Right atrium auricular region (tissue), 2 donors: Measurements from ENCODE around the gene PRR5L. TPM values are rescaled to one million over a fixed set of nuclear protein-coding genes. Genes with fewer than 3 reads are reported as not detected.

Experiments
- DNase-seq: peaks from one replicate; pipeline ENCODE4 v3.0.0-alpha.2; 2019; ENCODE audit warnings: low spot score
- H3K27ac ChIP-seq, 2 donors: fragments of 200-600 bp; sonication (generic); 1 replicate in 1 of 2; 2 replicates in 1 of 2; pipeline ENCODE4 v1.5.1; 2016 to 2019
- H3K27me3 ChIP-seq, 2 donors: fragments of 200-600 bp; sonication (generic); one replicate each; pipeline versions ENCODE4 v1.5.1 to v1.6.0; 2017 to 2019
- H3K36me3 ChIP-seq: fragments of 200-600 bp; sonication (generic); one replicate; pipeline ENCODE4 v1.5.1; 2016
- H3K4me1 ChIP-seq, 2 donors: fragments of 200-600 bp; sonication (generic); one replicate each; pipeline versions ENCODE4 v1.5.1 to v1.6.0; 2017 to 2019
- H3K4me3 ChIP-seq, 2 donors: fragments of 200-600 bp; sonication (generic); 1 replicate in 1 of 2; 2 replicates in 1 of 2; pipeline ENCODE4 v1.5.1; 2017 to 2019; ENCODE audit warnings: mild to moderate bottlenecking in 1 of 2, moderate library complexity in 1 of 2
- H3K9me3 ChIP-seq, 2 donors: fragments of 200-600 bp; sonication (generic); one replicate each; pipeline ENCODE4 v1.5.1; 2019
- CTCF ChIP-seq, 2 donors: fragments of 200-600 bp; sonication (generic); IDR thresholded peaks; one replicate each; pipeline ENCODE4 v1.5.1; 2019; ENCODE audit warnings: antibody characterized with exemption in 2 of 2
- total RNA-seq, 2 donors: library from RNA; depleted of rRNA; stranded (reverse); fragments of >200 nt; gene quantifications; one replicate each; pipeline ENCODE4 v1.1.0, GENCODE V29; 2016

PRR5L gene
- total RNA-seq, 2 donors from 2014 or later, result 1.3 to 6.8 TPM

DNA sequence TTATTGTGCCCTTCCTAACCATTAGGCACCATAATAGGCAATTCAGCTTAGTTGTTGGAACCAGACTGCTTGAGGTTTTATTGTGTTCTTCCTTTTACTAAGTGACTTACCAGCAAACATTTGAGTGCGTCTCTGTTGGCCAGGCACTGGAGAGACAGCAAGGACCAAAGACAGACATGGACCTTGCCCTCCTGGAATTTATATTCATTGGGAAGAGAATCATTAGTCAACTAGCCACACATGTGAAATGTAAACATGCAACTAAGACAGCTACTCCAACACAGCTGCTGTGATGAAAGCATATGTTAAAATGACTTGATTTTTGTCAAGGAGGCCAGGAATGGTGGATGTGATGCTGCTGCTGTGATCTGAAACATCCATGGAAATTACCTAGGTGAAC is 107.6 kb downstream of the PRR5L start:
- peaks cover 0 to 10% of the 10 kb centered on the region in 2 donors for H3K4me1 ChIP-seq
- H3K36me3 ChIP-seq, result no peaks in the 10 kb centered on the region
- no peaks in the 10 kb centered on the region for H3K27me3 ChIP-seq
- DNase-seq, result no peak
- no peak overlapping the region for H3K4me3 ChIP-seq
- TF ChIP-seq CTCF (IDR thresholded peaks at IDR 0.05), result no peak
- no peak overlapping the region for H3K27ac ChIP-seq
- H3K9me3 ChIP-seq, result no peaks in the 10 kb centered on the region

DNA sequence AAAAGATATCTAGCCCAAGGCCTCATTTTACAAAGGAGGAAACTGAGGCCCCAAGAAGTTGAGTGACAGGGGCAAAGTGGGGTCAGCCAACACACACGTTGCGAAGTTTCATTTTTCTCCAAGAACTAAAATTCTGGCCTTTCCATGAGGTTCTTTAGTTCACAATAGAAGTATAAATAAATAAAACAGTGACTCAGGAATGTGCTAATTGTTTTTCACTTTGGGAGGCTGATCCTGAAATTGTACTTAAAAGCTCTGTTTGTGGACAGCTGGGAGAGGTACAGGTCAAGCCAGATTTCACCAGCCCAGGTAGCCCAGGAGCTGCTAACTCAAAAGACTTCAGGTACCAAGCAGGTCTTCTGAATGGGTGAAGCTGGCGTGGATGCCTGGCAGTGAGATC is 108.7 kb downstream of the PRR5L start:
- no peak for DNase-seq
- H3K4me1 ChIP-seq, result peaks cover 0 to 20% of the 10 kb centered on the region in 2 donors
- no peak overlapping the region for H3K4me3 ChIP-seq
- H3K36me3 ChIP-seq, result no peaks in the 10 kb centered on the region
- no peak overlapping the region for H3K27ac ChIP-seq
- no peaks in the 10 kb centered on the region for H3K27me3 ChIP-seq
- no peaks in the 10 kb centered on the region for H3K9me3 ChIP-seq
- no peak for TF ChIP-seq CTCF (IDR thresholded peaks at IDR 0.05)

- H3K9me3 ChIP-seq, result no peaks in the 10 kb centered on the region
- TF ChIP-seq CTCF (IDR thresholded peaks at IDR 0.05), result no peak
- H3K27me3 ChIP-seq, result no peaks in the 10 kb centered on the region
- H3K27ac ChIP-seq, result no peak overlapping the region
- DNase-seq, result no peak
- no peak overlapping the region for H3K4me3 ChIP-seq
- H3K4me1 ChIP-seq, result peaks cover 0 to 23% of the 10 kb centered on the region in 2 donors
- no peaks in the 10 kb centered on the region for H3K36me3 ChIP-seq
These were observed 109.7 kb downstream of the PRR5L start for GRCh38 chr11:36405585-36406367.

DNA sequence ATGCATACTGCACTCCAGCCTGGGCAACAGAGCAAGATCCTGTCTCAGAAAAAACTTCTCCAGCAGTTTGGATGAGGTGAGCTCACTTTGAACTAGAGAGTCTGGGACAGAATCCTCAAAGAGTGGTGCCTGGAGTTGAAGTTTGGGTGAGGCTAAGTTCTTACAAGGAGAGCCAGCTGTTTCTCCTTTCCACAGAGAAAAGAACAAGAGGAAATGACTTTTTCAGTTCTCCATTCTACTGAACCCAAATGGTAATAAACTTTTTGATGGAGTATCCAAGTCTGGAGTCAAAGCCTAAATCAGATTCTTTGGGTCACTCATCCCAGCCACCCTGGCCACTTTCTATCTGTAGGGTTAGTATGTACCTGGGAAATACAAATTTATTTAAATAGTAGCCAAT is 111.3 kb downstream of the PRR5L start:
- H3K27me3 ChIP-seq, result no peaks in the 10 kb centered on the region
- peaks cover 0 to 30% of the 10 kb centered on the region in 2 donors for H3K4me1 ChIP-seq
- no peak for DNase-seq
- no peak overlapping the region for H3K4me3 ChIP-seq
- TF ChIP-seq CTCF (IDR thresholded peaks at IDR 0.05), result no peak
- no peaks in the 10 kb centered on the region for H3K36me3 ChIP-seq
- no peaks in the 10 kb centered on the region for H3K9me3 ChIP-seq
- no peak overlapping the region for H3K27ac ChIP-seq

- TF ChIP-seq CTCF (IDR thresholded peaks at IDR 0.05), result no peak
- Histone ChIP-seq H3K27ac (peak overlapping the region in 1 of 2 donors; percentile 37), H3K4me3 (no peak overlapping the region), H3K9me3 (no peaks in the 10 kb centered on the region), H3K27me3 (no peaks in the 10 kb centered on the region), H3K4me1 (peaks cover 0 to 26% of the 10 kb centered on the region in 2 donors), H3K36me3 (no peaks in the 10 kb centered on the region)
- no peak for DNase-seq
These were observed 112.5 kb downstream of the PRR5L start for GRCh38 chr11:36408498-36409136.
